Activated naive CD8-positive, alpha-beta T cell treated with anti-CD3 and anti-CD28 coated beads, Interleukin-2, amount 50 U/mL, for 16 hours (primary cell): ENCODE results near the gene INPP4B.

Experiments used
- DNase-seq: peaks from one replicate; pipeline ENCODE4 v3.0.0-alpha.2; 2020; ENCODE audit warnings: low read depth, low spot score

Gene INPP4B

DNA sequence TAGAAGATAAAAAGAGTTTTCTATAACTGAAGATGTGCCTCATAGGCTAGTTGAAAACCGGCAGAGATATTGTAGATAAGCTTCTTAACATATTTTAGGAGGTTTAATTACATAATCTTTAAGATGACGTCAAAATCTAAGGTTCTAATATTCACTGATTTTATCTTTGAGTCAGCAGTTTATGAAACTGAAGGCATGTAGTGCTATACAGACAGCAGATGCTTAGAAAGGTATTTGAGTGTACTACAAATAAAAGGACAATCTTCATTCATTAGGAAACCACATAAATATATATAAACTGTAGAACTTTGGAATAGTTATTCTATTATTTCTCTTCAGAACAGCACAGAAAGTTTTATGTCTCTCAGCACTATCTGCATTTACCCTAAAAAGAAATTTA lies 704.9 kb downstream of the INPP4B start:
- DNase-seq, result no peak

DNA sequence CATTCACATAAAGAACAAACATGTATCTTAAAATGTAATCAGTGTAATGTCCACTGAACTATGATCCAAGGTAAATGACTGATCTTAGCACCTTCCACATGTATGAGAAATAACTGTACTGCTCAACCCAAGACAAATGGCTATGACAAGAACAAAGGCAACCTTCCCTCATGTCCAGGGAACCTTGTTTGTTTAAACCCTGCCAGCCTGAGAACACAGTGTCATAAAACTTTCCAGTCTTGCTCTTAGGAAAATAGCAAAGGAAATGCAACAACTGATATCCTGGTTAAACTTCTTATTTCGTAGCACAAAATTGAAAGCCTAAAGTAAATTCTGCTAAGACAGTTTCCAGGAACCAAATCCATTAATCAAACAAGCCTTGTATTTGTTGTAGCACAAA lies 715.4 kb downstream of the INPP4B start:
- DNase-seq, result no peak

DNA sequence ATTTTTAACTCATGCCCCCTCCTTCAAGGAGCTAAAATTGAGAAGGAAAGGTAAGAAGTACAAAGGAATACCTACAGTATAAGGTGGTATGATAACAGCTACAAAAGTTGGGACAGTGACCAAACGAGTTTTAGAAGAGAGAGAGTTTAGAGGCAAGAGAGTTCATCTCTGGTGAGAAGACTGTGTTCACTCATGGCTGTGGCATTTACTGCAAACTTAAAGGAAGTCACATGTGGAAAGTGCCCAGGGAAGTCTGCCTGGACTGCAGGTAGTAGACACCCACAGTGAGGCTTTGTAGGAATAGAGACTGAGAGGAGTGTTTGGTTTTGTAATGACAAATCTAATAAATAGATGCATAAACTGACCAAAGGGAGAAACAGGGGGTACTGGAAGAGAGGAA lies 716.2 kb downstream of the INPP4B start:
- DNase-seq, result no peak

DNA sequence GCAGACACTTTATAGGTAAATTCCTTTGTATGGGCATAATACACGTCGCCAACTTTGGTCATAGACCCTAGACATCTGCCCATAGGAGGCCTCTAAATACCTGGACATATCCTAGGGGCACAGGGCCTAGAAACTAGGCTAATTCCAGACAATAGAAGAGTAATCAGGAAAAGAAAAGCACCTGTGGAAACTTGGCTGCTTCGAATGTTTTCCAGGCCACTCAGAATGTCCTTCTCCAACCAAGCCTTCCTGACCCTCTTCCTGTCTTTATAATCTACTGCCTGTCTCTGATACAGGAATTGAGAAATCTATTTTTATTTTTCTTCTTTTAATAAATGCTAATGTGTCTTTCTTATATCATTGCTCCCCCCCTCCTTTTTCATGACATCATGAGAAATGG lies 716.6 kb downstream of the INPP4B start:
- no peak for DNase-seq

DNA sequence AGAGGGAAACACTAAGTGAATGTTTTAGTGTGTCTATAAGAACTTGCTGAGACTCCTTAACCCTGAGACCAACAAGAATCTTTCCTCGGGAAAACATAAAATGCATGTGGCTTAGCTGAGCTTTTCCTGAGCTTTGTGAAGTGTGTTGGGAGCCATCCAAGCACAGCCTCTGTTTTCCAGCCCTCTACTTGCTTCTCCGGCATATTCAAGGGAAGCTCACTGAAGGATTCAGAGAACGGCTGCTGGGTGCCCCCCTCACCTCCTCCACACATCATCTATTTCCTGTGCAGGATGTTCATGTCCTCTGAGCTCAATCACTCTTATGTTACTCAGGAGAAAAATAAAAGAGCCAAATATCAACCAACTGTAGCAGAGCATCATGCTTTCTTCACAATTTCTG lies 717.6 kb downstream of the INPP4B start:
- no peak for DNase-seq

DNA sequence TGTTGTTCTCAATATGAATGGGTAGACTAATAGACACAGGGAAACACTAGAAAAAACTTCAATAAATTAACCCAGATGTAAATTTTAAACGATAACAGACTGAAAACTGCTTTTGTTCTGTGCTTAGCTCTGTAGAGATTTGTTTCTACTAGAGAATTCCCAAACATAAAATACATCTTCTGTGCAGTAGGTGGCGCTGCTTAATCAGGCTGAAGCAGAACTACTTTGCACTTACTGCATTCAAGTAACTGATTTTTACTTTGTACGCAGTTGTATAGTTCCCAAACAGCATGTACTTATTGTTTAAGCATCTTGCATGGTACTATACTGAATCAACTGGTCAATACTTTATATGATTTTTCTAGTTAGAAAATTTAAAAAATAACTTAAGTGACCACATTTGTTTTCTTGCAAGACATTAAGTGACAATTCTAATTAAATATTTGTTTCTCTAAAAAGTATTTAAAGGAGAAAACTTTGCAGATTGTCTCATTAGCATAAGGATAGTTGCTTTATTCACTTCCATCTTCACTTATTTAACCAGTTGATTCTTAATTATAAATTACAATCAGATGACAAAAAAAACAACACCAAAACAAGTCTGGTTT lies 719.1 kb downstream of the INPP4B start:
- DNase-seq, result peak; percentile 26

DNA sequence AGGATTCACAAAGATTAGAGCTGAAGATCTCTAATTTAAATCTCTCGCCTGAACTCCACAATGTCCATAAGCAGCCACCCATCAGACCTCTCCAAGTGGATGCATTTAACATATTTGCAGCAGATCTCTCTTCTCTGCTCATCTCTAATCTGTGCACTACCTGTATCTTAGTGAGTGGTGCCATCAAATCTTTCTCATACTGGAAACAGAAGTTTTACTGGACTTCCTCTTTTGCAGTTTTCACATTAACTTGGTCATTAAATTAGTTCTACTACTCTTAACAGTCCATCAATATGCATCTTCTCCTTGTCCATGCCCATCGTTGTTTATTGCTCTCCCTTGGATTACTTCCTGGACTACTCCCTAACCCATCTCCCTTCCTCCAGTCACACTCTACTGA lies 721.2 kb downstream of the INPP4B start:
- no peak for DNase-seq

DNA sequence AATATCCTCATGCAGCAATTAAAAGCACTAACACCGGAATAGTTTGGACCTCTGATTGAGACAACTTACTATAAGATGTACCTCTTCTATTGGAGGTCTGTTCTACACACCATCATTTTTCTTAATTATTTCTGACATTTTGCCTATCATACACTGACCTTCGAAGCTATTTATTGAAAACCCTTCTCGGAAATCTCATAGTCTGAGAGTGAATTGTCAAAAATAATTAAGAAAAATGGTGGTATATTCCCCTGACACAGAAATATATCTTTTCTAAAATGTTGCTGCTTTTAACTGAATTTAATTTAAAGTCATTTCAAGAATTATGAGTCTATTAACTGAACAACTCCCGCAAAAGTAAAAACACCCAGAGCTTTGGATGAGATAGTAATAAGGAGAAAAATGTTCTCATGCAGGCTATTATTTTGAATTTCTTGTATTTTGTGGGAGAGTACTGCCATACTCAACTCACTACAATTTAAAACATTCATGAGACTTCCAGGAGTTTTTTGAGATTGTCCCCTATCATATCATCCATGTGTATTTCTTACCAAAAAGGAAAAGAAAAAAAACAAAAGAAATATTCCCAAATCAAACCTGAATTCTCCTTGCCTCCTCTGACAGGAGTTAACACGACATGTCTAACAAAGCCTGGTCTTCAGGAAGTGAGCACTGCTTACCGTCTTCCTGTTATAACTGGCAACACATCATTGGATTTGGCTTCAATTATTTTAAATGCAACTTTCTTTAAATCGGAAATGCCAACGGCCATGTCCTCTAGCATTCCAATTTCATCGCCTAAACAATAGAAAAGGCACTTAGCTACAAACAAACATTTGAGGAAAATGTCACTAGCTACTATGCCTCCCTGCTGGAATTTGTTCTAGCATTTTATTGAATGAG lies 724.4 kb downstream of the INPP4B start:
- no peak for DNase-seq

DNA sequence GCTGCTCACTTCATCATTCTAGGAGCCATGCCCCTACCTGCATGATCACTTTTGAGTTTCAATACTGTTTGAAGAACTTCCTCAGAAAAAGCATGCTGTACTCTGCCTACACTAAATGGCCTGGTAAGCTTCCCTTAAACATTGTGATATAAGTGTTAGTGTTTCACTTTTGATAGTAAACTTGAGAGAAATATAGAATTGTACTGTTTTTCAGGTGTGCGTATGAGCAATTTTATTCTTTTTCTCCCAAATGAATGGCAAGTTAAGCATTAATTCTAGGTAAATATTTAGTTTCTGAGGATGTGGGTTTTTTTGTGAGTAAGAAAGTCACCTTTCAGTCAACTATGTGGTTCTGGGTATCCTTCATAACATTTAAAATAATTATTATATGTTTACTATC lies 725.2 kb downstream of the INPP4B start:
- DNase-seq, result no peak

DNA sequence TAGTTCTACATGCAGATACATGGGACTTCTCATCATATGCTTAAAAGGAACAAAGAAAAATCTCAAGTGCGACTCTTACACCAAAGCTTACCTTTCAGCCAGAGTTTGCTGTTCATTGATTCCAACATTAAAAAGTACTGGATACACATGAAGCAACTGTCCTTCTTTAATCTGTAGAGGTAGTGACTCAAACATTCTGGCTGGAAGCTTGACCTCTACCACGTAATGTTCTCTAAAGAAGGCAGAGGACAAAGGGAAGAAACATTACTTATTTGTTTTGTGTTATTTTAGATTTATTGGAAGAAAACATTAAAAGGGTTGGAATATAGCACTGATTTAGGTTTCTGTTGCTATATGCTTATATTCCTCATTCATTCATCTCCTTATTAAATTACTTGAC lies 733.6 kb downstream of the INPP4B start:
- DNase-seq, result no peak

DNA sequence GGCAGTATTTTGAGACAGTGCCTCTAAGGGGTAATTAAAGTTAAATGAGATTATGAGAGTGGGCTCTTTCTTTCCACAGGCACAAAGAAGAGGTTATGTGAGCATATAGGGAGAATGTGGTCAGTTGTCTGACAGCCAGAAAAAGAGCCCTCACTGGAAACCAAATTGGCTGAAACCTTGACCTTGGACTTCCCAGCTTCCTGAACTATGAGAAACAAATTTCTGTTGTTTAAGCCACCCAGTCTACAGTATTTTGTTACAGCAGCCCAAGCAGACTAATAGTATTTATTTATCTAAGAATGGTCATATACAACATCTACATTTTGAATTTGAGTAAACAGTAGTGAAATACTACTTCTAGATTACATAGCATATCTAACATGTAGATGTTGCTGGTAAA lies 736.0 kb downstream of the INPP4B start:
- DNase-seq, result no peak

DNA sequence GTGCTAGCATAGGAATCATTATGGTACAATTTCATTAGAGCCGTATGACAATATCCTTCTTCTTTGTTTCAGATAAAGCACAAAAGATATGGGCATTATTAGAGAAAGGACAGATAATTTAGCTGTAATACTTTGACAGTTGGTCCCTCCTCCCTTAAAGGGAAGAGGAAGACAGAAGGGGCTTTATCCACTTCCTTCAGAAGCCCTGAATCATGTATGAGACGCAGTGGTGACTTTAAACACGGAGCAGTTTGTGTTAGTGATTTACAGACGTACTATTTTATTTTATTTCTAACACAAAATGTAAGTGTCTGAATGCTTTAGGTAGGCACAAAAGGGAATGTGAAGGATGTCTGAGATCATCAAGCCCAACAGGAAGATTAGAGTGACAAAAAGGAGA lies 742.1 kb downstream of the INPP4B start:
- DNase-seq, result no peak

DNA sequence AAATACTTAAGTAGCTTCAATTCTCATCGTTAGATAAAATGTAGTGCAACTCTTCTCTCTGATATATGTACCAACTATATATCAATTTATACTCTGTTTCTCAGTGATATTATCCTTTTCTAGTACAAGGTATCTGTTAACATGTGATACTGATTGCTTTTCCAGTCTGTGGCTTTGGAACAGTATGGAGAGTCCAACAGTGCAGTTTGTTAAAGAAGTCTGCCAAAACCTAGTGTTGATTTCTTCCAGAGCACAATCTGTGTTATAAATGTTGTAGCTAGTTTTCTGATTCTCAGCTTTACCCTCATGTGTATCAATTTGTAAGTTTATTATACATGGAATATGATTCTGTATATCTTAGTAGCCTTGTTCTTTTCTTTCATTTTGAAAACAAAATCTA lies 744.7 kb downstream of the INPP4B start:
- no peak for DNase-seq

DNA sequence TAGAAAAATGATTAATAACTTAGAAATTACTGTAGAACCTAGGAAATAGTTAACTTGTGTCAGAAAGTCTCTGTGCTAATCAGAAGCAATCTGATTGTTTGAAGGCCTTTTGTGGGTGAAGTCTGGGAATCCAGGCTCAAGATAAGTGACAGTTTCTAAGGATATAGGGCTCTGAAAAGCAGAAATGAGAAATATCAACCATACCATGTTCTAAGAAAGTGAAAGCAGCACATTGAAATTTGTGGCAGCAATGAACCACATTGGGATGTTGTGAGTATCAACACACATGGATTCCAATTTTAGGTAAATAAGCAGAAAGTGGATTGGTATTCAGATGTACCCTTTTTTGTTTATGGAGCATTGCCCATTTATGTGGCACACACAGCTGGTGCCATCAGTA lies 745.2 kb downstream of the INPP4B start:
- no peak for DNase-seq

DNA sequence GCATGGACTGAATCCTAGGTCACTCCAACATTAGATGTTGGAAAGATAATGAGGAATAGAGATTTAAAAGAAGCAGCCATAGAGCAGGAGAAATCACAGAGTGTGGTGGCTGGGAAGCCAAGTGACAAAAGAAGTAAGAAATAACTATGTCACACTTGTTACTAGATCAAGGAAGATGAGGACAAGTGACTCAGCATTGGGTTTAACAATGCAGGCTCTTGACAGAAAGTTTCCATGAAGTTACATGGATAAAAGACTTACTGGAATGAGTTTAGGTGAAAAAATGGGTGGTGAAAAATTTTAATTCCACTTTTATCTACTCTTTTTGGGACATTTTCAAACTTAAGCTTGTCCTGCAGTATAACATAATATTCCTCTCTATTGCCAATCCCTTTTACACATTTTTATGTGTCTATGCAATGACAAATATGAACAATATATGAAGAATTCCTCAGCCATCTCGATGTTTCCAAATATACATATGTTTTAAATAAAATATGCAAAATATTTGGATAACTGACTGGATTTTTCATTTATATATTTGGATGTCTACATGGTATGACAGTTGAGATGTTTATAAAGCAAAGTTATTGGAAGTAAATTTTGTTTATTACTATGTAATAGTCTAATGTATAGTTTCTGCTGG lies 747.1 kb downstream of the INPP4B start:
- DNase-seq, result no peak

DNA sequence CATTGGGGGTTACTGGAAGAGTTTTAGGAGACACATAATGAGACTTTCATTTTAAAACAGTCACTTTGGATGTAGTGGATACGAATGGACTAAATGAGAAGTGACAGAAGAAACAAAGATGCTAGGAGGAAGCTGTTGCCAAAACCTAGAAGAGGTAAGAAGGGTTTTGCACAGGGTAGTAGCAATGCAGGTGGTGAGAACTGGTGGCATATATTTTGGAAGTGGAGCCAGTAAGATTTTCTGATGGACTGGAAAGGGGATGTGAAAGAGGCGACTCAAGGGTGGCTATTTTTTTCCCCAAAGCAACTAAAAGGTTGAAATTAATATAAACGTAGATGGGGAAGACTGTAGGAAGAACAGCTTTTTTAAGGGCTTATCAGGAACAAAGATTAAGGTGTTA lies 747.7 kb downstream of the INPP4B start:
- DNase-seq, result no peak

DNA sequence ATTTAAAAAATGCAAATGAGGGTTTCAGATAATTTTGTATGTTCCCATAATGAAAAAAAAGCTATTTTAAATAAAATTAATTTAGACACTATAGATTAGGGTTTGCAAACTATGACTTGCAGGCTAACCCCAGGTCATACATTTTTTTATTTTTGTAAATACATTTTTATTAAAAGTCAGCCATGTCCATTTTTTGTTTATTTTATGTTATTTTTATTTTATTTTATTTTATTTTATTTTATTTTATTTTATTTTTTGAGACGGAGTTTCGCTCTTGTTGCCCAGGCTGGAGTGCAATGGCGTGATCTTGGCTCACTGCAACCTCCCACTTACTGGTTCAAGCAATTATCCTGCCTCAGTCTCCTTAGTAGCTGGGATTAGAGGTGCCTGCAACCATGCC lies 749.1 kb downstream of the INPP4B start:
- no peak for DNase-seq

DNA sequence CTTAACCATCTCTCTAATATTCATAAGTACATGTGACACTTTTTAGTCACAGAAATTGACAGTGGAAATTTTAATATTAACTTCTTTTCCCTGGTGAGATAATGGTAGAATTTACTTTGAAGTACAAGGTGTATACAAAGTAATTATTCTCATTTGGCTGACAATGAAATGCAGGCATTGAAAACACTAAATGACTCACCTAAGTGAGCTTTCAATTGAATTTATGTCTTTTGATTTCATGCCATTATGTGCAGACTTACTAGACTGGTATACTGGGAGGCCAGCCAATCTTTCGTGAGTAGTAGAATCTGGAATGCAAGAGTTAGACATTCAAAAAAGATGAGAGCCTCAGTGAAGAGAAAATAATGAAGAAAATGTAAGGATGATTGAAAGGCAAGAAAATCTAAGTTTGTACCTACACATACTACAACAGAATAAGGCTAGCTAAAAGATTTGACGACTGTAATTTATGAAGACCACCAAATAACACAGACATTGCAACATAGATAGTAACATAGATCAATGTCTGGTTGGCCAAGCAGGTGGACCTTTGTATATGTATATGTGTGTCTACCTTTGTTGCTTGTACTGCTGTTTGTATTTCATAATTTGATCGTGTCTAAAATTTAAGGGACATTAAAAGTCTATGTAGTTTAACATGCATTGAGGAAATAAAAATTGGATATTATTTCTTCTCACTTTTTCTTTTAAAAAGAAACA lies 750.1 kb downstream of the INPP4B start:
- no peak for DNase-seq

DNA sequence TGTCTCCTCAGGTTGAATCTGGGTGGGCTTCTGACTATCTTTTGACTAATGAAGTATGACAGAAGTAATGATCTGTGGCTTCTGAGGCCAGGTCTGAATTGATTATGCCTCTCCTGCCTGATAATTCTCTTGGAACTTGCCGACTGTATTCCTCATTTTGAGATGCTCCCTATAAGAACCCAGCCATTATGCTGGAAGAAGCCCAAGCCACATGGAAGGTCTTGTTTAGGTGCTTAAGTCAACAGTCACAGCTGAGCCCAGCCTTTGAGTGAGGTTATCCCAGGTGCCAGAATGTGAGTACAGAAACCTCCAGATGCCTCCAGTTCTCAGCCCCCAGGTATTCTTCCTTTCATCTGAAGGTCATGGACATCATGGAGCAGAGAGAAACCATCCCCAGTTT lies 753.2 kb downstream of the INPP4B start:
- no peak for DNase-seq

DNA sequence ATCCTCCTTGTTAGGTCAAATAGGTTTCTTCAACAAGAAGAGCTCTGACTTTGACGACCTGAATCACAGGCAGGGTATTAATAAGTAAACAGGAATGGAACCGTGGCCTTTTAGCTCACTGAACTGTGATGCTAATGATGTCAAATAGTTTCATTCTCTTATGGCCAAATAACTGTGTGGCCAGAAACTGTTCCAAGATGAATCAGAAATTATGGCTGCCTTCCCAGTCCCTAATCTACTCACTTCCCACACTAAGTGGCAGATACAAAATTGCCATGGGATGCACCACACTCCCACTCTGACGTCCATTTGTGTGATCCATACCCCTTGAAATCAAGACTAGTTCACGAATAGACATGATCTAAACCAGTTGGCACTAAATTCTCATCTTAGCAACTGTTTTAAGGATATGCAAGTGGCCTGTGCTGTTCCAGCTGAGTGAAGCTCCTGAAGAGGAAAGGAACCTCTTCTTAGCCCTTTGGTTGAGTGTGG lies 754.4 kb downstream of the INPP4B start:
- no peak for DNase-seq

DNA sequence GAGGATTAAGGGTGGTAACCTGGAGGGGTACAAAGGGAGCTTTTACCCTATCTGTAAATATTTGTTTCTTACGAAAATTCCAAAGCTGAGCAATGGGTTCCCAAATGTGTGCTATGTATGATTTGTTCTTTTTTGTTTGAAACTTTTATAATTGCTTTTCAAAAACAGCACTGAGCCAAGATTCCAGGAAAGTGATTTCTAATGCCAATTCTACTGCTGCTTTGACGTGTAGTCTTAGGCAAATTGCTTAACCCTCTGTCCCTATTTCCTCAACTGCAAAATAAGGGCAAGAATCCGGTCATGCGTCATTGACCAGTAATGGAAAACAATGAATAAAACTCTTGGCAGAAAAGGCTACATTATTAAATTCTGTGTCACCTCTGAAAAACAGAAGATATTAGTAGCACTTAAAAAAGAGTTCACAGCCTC lies 755.0 kb downstream of the INPP4B start:
- no peak for DNase-seq

DNA sequence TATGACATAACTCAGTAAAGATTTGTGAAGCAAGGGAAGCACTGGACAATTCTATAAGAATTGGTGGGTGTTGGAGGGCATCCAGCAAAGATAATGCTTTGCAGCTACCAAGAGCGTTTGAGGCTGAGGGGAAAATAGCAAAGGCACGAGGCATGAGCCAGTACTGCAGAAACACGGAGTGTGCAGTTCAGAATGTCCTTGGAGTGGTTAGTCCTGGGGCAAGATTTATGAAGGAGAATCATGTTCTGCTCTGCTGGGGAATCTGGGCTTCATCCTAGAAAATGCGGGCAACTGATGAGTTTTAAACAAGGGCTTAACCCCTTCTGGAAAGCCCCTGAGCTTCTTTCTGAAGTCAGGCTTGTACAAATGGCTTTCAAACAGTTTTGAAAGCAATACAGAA lies 757.2 kb downstream of the INPP4B start:
- no peak for DNase-seq
